Measurements from ENCODE around the gene FARS2. TPM values are rescaled to one million over a fixed set of nuclear protein-coding genes. Genes with fewer than 3 reads are reported as not detected.
A peak's percentile ranks its signal among the peaks of the same experiment; 100 is the strongest.

The FARS2 gene
- total RNA-seq, 1 donor from 2014 or later = 18.3 TPM

DNA sequence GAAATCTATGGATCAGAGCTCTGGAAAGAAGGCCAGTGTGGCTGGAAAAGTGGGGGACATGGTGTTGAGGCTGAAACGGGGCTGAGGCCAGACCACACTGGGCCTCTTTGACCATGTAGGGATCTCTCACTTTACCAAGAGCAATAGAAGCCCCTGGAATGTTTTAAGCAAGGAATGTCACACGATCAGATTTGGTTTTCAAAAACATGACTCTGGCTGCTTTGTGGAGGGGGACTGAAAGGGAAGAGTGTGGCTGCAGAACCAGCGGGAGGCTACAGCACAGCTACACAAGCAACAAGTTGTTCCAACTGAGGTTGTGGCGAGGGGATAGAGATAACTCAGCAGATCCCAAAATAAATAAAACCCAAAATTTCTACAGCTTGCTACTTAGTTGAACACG lies 399.5 kb downstream of the FARS2 start:
- no peaks in the 10 kb centered on the region for H3K9me3 ChIP-seq
- H3K4me1 ChIP-seq = no peaks in the 10 kb centered on the region
- no peak overlapping the region for H3K4me3 ChIP-seq
- TF ChIP-seq, protein P1, sequence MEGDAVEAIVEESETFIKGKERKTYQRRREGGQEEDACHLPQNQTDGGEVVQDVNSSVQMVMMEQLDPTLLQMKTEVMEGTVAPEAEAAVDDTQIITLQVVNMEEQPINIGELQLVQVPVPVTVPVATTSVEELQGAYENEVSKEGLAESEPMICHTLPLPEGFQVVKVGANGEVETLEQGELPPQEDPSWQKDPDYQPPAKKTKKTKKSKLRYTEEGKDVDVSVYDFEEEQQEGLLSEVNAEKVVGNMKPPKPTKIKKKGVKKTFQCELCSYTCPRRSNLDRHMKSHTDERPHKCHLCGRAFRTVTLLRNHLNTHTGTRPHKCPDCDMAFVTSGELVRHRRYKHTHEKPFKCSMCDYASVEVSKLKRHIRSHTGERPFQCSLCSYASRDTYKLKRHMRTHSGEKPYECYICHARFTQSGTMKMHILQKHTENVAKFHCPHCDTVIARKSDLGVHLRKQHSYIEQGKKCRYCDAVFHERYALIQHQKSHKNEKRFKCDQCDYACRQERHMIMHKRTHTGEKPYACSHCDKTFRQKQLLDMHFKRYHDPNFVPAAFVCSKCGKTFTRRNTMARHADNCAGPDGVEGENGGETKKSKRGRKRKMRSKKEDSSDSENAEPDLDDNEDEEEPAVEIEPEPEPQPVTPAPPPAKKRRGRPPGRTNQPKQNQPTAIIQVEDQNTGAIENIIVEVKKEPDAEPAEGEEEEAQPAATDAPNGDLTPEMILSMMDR (IDR thresholded peaks at IDR 0.05) = no peak
- DNase-seq (no peak), ATAC-seq (no peak)
- no peaks in the 10 kb centered on the region for H3K27me3 ChIP-seq
- H3K27ac ChIP-seq = no peak overlapping the region
- intact Hi-C loops (cut with DNase I) = no loop called here
- no peaks in the 10 kb centered on the region for H3K36me3 ChIP-seq

DNA sequence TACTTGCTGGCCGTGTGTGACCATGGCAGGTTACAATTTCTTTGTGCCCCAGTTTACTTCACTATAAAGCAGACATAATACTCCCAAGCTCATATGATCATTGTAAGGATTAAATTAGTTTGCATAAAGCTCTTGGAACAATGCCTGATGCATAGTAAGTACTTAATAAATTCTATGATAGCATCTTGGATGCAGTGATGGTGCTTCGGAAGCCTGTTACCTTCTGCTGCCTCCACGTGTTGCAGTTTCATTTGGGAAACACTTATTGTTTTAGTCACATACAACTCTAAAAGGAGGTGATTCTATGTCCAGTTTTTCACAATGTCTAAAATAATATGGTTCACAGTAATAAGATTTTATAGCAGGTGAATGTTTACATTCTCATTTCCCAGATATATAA lies 401.5 kb downstream of the FARS2 start:
- Histone ChIP-seq H3K27ac (no peak overlapping the region), H3K9me3 (no peaks in the 10 kb centered on the region), H3K27me3 (no peaks in the 10 kb centered on the region), H3K36me3 (no peaks in the 10 kb centered on the region), H3K4me1 (no peaks in the 10 kb centered on the region), H3K4me3 (no peak overlapping the region)
- DNase-seq = no peak
- ATAC-seq = no peak
- intact Hi-C loops (cut with DNase I) = no loop called here
- TF ChIP-seq, protein P1 (IDR thresholded peaks at IDR 0.05) = no peak

DNA sequence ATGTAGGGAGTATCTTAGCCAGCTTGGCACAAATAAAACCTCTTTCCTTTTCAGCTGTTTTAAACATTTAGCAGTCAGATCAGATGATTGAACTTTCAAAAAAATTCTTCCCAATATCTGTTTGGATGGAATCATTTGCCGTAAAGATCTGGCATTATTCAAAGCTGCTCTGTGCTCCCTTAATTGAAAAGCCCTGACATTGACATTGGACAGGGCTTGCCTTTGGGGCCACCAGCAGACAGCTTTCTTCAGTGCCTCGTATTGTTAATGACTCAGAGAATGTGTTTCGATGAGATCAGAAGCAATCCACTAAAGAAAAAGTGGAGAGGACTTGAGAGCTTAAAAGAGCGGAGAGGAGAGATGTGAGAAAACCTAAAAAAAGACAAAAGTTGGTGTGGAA lies 401.9 kb downstream of the FARS2 start:
- H3K27me3 ChIP-seq = no peaks in the 10 kb centered on the region
- H3K4me3 ChIP-seq = no peak overlapping the region
- no peaks in the 10 kb centered on the region for H3K9me3 ChIP-seq
- no peaks in the 10 kb centered on the region for H3K4me1 ChIP-seq
- TF ChIP-seq, protein P1 (IDR thresholded peaks at IDR 0.05) = no peak
- ATAC-seq (no peak), DNase-seq (no peak)
- no peak overlapping the region for H3K27ac ChIP-seq
- intact Hi-C loops (cut with DNase I) = no loop called here
- no peaks in the 10 kb centered on the region for H3K36me3 ChIP-seq

DNA sequence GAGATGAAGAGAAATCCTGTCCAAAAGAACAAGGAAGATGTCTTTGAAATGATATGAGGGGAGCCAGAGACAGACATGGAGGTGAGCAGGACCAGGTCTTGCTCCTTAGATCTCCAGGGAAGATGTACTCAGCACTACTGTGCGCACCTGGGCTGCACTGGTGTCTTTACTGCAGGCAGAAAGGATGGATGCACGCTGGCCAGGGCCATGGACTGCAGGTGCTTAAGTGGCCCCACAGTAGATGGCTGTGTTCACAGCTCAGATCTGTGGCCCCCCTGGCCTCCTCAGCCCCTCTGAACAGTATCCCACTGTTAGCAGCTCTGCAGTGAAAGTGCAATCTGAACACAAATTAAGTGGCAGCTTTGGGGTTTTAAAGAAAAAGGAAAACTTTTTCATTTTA lies 402.4 kb downstream of the FARS2 start:
- no peak overlapping the region for H3K27ac ChIP-seq
- no peaks in the 10 kb centered on the region for H3K36me3 ChIP-seq
- no peaks in the 10 kb centered on the region for H3K27me3 ChIP-seq
- no peak overlapping the region for H3K4me3 ChIP-seq
- DNase-seq (no peak), ATAC-seq (no peak)
- intact Hi-C loops (cut with DNase I) = no loop called here
- no peaks in the 10 kb centered on the region for H3K4me1 ChIP-seq
- H3K9me3 ChIP-seq = no peaks in the 10 kb centered on the region
- TF ChIP-seq, protein P1 (IDR thresholded peaks at IDR 0.05) = no peak

DNA sequence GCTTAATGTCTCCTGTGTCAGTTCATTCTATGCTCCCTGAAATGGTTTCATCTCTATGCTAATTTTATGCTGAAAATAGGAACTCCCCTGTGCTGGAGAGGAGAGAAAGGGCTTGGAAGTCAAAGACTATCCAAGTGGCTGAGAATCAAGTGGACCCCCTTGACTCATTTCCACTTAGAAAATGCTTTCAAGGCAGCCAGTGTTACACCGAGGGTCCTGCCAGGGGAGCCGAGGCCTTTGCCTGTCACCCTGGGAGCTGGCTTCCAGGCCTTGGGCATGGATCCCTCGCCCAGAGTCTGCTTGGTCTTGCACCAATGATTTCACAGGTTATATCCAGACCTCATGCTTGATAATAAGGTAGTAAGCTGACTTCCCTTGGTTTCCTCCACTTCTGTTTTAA lies 402.8 kb downstream of the FARS2 start:
- DNase-seq (no peak), ATAC-seq (no peak)
- Histone ChIP-seq H3K4me1 (no peaks in the 10 kb centered on the region), H3K4me3 (no peak overlapping the region), H3K9me3 (no peaks in the 10 kb centered on the region), H3K27ac (no peak overlapping the region), H3K36me3 (no peaks in the 10 kb centered on the region), H3K27me3 (no peaks in the 10 kb centered on the region)
- intact Hi-C loops (cut with DNase I) = no loop called here
- TF ChIP-seq, protein P1 (IDR thresholded peaks at IDR 0.05) = no peak

DNA sequence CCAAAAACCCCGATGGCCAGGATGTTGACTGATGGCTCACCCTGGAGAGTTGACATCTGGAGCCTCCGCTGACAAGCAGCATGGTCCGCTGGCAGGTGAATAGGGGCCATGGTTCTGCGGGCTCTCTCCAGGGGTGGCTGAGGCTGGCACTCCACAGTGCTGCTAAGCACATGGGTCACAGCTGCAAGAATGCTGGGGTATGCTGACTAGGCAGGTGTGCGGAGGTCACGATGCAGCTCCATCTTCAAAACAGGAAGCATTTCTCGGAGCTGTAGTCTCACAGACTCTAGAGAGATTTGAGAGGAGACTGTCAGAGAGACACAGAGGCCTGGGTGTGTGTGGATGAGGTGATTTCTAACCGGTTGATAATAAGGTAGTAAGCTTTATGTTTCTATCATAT lies 403.9 kb downstream of the FARS2 start:
- H3K27ac ChIP-seq = no peak overlapping the region
- no peak overlapping the region for H3K4me3 ChIP-seq
- ATAC-seq = peak; percentile 25
- no peaks in the 10 kb centered on the region for H3K36me3 ChIP-seq
- DNase-seq = no peak
- H3K4me1 ChIP-seq = no peaks in the 10 kb centered on the region
- no peaks in the 10 kb centered on the region for H3K9me3 ChIP-seq
- intact Hi-C loops (cut with DNase I) = no loop called here
- TF ChIP-seq, protein P1 (IDR thresholded peaks at IDR 0.05) = no peak
- no peaks in the 10 kb centered on the region for H3K27me3 ChIP-seq

Measured in upper lobe of right lung (tissue), 1 donor.